Embryonic facial prominence (tissue), 1 donor: ENCODE data around the gene BIRC7.

ENCODE experiments used
- DNase-seq: peaks from one replicate; pipeline ENCODE4 v3.0.0-alpha.2; 2016; ENCODE audit errors: extremely low spot score

The BIRC7 gene

DNA sequence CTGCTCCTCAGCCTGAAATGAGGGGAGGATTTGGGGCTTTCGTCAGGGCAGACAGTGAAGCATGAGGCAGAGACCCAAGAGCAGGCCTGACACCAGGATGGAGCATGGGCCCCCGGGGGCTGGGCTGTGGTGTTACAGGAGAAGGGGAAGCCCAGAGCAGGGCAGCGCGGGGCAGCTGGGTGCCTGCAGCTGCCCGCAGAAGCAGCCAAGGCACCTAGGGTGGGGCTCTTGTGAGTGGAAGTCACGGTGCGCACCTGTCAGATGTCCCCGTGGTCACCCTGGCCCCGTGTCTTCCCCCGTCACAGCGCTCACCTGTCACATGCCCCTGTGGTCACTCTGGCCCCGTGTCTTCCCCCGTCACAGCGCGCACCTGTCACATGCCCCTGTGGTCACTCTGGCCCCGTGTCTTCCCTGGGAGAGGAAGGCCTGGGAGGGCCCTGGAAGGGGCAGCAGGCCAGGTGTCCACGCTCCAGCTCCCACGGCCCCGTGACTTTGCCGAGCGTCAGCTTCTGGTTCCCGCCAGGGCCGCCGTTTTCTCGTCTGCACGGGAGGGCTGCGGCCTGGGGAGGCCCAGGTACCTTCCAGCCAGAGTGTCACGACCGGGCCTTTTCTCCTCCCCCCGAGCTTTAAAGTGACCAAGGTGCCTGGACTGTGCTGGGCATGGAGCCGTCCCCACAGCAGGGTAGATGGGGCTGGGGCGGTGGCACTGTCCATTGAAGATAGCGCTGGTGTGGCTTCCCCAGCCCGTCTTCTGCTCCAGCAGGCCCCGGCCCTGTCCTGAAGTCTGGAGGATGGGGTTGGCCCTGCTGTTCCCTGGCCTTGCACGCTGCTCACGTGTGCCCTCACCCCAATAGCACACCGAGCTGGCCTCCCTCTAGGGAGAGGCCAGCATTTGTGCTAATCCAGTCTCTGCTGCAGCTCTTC, 46.3 kb downstream of the BIRC7 start:
- no peak for DNase-seq

DNA sequence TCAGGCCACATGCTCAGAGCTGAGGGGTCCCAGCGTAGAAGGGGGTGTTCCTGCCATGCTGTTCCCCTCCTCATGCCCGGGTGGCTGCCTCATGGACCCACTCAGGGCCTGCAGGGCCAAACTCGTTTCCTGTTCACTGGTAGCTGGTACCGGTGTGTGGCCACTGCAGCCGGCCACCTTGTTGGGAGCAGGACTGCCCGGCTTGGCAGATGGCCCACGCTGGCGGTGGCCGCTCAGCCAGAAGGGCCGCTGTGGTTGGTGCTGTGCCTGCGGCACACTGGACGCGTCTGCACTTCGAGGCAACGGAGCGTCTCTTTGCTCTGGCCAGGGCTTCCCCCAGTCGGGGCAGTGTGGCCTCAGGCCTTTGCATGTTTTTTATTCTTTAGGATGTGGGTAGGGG, 47.2 kb downstream of the BIRC7 start:
- no peak for DNase-seq

DNA sequence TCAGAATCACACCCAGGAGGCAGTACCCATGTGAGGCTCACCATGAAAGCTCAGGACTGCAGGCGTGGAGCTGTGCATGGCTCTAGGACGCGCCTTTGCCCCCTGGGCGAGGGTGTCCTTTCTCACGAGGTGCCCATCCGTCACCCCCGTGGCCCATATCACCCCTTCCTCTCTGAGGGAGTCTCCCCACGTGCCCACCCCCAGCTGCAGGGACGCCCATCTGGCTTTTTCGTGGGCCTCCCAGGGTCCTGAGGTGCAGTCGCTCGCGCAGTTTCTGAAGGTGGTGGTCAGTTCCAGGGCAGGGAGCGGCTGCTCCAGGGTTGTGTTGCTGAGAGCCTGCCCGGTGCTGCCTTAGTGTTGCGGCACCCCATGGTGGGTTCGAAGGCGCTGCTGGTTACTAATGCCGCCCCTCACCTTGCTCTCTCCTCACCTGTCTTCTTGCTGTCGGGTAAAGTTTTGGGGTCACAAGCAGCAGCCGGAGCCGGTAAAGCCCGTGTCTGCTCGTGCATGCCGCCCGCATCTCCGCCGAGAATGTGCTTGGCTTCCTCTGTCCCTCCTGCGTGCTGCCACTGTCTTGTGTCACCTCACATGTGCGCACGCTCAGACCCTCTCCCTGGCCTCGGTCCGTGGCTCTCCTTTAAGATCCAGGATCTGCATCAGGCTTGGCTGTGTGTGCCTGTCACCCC, 47.8 kb downstream of the BIRC7 start:
- DNase-seq: no peak

DNA sequence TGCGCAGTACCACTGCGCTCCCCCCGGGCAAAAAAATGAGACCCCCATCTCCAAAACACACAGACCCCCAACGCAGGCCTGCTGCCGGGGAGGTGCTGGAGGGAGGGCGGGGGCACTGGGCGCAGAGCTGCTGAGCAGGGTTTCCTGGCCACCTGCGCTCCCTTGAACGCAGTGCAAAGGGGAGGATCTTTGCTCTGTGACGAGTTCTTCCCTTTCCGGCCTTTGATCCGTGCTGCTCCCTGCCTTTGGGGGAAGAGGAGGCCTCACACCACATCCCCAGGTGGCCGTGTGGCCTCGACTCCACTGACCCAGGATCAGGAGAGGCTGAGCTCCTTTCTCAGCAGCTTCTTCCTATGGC, 48.4 kb downstream of the BIRC7 start:
- no peak for DNase-seq

- DNase-seq: no peak
Observed at GRCh38 chr20:63284544-63284949, 48.8 kb downstream of the BIRC7 start.

- no peak for DNase-seq
Observed at GRCh38 chr20:63284981-63285524, 49.3 kb downstream of the BIRC7 start.

- no peak for DNase-seq
Observed at GRCh38 chr20:63285636-63286615, 50.2 kb downstream of the BIRC7 start.

DNA sequence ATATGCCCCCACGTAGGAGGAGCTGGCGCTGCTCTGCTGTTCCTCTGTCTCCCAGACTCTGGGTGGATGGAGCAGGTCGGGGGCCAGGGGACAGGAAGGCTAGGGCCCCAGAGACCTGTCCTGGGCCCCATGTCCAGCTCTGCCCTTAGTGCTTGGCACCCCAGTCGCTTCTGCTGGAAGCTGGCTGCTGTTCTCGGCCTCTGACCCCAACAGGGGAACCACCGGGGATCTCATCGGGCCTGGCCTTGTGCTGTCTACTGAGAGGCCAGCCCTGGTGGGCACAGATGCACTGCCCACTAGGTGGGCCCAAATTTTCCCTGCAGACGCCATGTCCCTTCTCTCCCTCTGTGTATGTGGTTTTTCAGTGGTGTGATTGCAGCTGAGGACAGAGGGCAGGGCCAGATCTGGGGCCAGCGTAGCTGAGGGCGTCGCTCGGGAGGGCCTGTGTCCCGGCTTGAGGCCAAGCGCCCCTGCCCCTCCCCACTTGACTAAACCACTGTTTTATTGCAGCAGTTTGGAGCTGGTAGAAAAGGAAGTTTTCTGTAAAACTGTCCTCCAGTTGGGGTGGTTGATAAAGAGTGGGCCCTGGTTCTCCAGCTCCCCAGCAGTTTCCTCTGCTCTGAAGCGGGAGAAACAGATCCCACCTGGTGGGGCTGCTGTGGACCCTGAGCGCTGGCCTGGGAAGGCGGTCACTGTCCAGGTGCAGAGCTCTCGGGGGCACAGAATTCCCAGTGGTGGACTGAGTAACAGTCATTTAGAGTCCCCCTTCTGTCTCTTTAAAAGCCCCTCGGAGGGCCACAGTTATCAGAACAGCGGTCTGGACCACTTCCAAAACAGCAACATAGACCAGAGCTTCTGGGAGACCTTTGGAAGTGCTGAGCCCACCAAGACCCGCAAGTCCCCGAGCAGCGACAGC, 51.3 kb downstream of the BIRC7 start:
- DNase-seq: no peak

DNA sequence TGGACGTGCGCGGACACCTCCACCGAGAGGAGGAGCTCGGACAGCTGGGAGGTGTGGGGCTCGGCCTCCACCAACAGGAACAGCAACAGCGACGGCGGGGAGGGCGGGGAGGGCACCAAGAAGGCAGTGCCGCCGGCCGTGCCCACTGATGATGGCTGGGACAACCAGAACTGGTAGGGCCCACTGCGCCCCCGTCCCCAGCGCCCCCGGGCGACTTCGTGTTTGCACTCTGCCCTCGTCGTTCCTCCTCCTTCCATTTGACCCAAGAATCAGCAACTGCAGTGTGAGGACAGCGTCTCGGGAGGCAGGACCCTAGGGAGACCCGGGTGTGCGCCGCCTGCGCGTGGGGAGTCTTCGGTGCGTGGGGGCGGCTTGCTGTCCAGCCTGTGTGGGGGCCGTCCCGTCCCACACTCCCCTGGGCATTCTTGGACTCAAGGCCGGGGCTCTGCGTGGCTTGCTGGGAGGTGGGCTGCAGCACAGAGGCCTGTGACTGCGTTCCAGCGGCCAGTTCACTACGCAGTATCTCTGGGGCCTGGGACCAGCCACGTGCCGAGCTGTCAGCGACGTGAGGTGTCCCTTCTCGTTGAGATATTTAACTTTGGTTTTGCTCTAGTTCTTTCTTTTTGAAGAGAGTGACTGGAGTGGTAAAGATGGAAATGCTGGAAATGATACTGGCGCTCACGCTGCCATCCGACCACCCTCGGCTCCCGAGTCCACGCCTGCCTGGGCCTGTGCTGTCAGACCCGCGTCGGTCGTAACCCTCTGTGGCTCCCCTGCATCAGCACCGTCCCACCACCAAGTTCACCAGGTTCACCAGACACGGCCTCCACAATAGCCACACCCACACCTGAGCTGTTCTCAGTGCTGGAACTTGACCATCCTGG, 52.2 kb downstream of the BIRC7 start:
- no peak for DNase-seq

- DNase-seq: no peak
Observed at GRCh38 chr20:63288581-63289251, 53.0 kb downstream of the BIRC7 start.

DNA sequence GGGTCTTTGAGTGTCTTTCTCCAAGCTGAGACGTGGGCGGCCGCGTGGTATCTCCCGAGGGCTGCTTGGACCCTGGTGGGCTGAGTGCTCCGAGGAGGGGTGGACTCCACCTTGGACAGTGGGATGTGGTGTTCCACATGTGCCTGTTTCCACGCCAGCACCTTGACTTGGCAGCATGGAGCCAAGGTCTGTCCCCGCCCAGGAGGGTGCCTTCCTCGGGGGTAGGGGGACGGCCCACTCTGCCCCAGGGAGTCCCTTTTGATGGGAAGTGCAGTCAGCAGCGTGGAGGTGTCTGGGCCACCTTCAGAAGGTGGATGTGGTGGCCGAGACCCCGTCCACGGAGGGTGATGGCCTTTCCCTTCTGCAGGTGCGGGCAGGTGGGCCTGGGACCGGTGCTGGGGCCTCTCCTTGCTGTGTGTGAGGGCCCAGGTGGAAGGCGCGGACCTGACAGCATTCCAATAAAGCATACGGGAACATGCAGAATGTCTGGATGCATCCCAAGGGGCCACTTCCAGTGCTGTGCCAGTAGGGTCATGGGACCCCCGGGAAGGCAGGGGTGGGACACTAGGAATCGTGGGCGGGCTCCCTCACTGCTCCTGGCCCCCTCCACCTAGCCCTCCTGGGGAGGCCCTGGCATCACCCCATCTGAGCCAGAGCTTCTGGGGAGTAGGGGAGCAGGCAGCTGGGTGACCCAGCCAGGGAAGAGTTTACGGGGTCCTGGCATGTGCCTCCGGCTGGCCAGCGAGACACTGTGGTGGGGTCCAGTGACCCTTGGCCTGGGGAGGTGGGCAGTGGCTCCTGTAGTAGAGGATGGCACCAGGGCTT, 53.8 kb downstream of the BIRC7 start:
- no peak for DNase-seq
